ENCODE measurements around the gene SSR1. TPM values are rescaled to one million over a fixed set of nuclear protein-coding genes. Genes with fewer than 3 reads are reported as not detected.

Gene SSR1
- total RNA-seq, 4 donors from 2014 or later, result 12.7 to 68.9 (median 50.3) TPM

DNA sequence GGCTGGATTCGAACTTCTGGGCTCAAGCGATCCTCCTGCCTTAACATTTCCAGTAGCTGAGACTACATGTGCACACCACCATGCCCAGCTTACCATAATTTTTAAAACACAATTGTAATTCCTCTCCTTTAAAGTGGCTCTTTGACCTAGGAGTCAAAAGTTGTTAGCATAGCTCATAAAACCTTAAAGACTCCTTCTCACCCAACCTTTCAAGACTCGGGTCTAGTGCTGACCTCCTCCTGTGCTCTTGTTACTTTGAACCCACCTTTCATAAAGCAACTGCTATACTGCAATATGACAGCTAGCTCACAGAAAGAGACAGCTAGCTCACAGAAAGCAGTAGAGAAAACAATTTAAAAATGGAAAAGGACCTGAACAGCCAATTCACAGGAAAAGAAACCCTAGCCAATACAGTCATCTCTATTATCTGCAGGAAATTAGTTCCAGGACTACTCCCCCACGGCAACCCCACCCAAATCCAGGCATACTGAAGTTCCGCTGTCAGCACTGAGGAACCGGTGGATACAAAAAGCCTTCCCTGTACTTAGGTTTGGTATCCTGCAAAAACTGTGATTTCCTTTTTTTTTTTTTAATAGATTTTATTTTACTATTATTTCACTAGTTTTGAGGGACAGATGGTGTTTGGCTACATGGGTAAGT lies 20.3 kb downstream of the SSR1 start:
- H3K4me3 ChIP-seq, result no peak overlapping the region
- DNase-seq, result no peak
- 86 to 90% methylated on average over 5 to 6 of the region's 6 CpGs for WGBS, 2 donors (ENCODE audit: low coverage in 1 of 2)
- no peaks in the 10 kb centered on the region for H3K27me3 ChIP-seq
- TF ChIP-seq POLR2AphosphoS5 (IDR thresholded peaks at IDR 0.05) (no peak), EP300 (IDR thresholded peaks at IDR 0.05; ENCODE audit: low read depth) (no peak), POLR2A (IDR thresholded peaks at IDR 0.05) (no peak)
- TF ChIP-seq, protein P1, sequence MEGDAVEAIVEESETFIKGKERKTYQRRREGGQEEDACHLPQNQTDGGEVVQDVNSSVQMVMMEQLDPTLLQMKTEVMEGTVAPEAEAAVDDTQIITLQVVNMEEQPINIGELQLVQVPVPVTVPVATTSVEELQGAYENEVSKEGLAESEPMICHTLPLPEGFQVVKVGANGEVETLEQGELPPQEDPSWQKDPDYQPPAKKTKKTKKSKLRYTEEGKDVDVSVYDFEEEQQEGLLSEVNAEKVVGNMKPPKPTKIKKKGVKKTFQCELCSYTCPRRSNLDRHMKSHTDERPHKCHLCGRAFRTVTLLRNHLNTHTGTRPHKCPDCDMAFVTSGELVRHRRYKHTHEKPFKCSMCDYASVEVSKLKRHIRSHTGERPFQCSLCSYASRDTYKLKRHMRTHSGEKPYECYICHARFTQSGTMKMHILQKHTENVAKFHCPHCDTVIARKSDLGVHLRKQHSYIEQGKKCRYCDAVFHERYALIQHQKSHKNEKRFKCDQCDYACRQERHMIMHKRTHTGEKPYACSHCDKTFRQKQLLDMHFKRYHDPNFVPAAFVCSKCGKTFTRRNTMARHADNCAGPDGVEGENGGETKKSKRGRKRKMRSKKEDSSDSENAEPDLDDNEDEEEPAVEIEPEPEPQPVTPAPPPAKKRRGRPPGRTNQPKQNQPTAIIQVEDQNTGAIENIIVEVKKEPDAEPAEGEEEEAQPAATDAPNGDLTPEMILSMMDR (IDR thresholded peaks at IDR 0.05), result no peak
- H3K9me3 ChIP-seq, result no peaks in the 10 kb centered on the region
- no peaks in the 10 kb centered on the region for H3K4me1 ChIP-seq
- no peak overlapping the region for H3K27ac ChIP-seq
- intact Hi-C loops (cut with DNase I; ENCODE audit: low total_unique reads) (no loop called here), in situ Hi-C loops (cut with MboI; ENCODE audit: low pct_ligation_motif_present in 1 of 4, low pct_unique_long_range_greater_than_20kb in 1 of 4, low sequenced_read_pairs in 3 of 4) (loop anchor here in 2 of 4 donors (25.0 kb wide), 2 partner anchors 95 to 120 kb away; partner anchors contain the start of genes CAGE1 (in 1 of the 2) and RIOK1 (in 1 of the 2))
- peaks cover 0 to 68% (median 29%) of the 10 kb centered on the region in 4 donors for H3K36me3 ChIP-seq

DNA sequence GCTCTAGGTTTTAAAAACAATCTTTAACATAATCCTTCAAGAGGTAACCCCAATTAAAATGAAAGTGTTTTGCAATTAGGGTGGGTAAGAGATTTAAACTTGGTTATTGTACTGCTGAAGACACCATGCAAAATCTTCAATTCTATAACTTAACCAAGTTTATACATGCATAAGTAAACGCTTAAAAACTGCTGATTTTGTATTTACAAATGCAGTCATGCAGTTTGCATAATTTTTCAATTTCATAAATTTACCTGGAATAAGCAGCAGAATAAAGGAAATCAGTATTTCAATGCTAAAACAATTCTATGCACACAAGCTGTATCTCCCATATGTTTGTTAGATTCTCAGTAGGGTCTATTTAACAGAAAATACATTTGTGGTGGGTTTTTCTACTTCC lies 22.9 kb downstream of the SSR1 start:
- H3K27ac ChIP-seq, result no peak overlapping the region
- H3K36me3 ChIP-seq, result peaks cover 0 to 52% (median 22%) of the 10 kb centered on the region in 4 donors
- intact Hi-C loops (cut with DNase I; ENCODE audit: low total_unique reads), result no loop called here
- no peaks in the 10 kb centered on the region for H3K27me3 ChIP-seq
- in situ Hi-C loops (cut with MboI; ENCODE audit: low pct_ligation_motif_present in 1 of 4, low pct_unique_long_range_greater_than_20kb in 1 of 4, low sequenced_read_pairs in 3 of 4), result loop anchor here in 2 of 4 donors (25.0 kb wide), 2 partner anchors 97 to 122 kb away; partner anchors contain the start of genes CAGE1 (in 1 of the 2) and RIOK1 (in 1 of the 2)
- WGBS, 2 donors (ENCODE audit: low coverage in 1 of 2), result 67 to 85% methylated on average over 1 of the region's 1 CpG
- no peaks in the 10 kb centered on the region for H3K4me1 ChIP-seq
- TF ChIP-seq POLR2A (IDR thresholded peaks at IDR 0.05), result no peak
- TF ChIP-seq POLR2AphosphoS5 (IDR thresholded peaks at IDR 0.05), result no peak
- no peak for TF ChIP-seq EP300 (IDR thresholded peaks at IDR 0.05; ENCODE audit: low read depth)
- TF ChIP-seq, protein P1 (IDR thresholded peaks at IDR 0.05), result no peak
- H3K4me3 ChIP-seq, result no peak overlapping the region
- no peaks in the 10 kb centered on the region for H3K9me3 ChIP-seq
- no peak for DNase-seq

DNA sequence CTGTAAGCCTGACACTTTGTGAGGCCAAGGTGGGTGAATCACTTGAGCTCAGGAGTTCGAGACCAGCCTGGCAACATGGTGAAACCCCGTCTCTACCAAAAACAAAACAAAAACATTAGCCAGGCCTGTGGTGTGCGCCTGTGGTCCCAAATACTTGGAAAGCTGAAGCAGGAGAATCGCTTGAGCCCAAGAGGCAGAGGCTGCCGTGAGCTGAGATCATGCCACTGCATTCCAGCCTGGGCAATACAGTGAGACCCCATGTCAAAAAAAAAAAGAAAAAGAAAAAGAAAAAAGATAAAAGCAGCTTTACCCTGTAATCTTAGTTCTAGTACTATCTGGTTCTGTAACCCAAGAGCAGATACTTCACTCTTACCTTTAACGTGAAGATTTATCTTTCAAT lies 27.6 kb downstream of the SSR1 start:
- 93 to 94% methylated on average over 6 of the region's 6 CpGs for WGBS, 2 donors (ENCODE audit: low coverage in 1 of 2)

DNA sequence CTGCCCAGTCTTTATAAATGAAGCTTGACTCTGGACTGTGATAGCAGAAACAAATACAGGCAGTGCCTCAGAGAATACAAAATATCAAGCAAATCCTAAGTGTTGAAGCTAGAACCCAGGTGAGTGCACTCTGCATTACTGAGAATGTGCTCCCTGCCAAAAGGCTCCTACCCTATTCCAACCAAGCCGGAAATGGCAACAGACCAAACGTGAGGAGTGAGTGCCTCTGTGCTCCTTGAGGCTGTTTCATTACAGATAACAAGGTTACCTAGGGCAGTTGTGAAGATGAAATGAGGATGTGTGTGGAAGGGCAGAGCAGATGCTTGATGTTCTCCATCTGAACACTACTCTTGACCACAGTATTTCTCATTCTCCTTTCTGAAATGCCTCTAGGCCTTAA lies 29.3 kb downstream of the SSR1 start:
- no peaks in the 10 kb centered on the region for H3K27me3 ChIP-seq
- H3K4me3 ChIP-seq, result no peak overlapping the region
- in situ Hi-C loops (cut with MboI; ENCODE audit: low pct_ligation_motif_present in 1 of 4, low pct_unique_long_range_greater_than_20kb in 1 of 4, low sequenced_read_pairs in 3 of 4), result loop anchor here in 3 of 4 donors (5.0 to 25.0 kb wide), 3 partner anchors 104 to 329 kb away; partner anchors contain the start of genes CAGE1 (in 1 of the 3) and RIOK1 (in 1 of the 3)
- no peaks in the 10 kb centered on the region for H3K9me3 ChIP-seq
- no peak for DNase-seq
- intact Hi-C loops (cut with DNase I; ENCODE audit: low total_unique reads), result no loop called here
- no peak overlapping the region for H3K27ac ChIP-seq
- no peaks in the 10 kb centered on the region for H3K4me1 ChIP-seq
- TF ChIP-seq EP300 (IDR thresholded peaks at IDR 0.05; ENCODE audit: low read depth), result no peak
- TF ChIP-seq POLR2A (IDR thresholded peaks at IDR 0.05), result no peak
- no peak for TF ChIP-seq POLR2AphosphoS5 (IDR thresholded peaks at IDR 0.05)
- TF ChIP-seq, protein P1 (IDR thresholded peaks at IDR 0.05), result no peak
- WGBS, 2 donors (ENCODE audit: low coverage in 1 of 2), result 75 to 97% methylated on average over 2 of the region's 2 CpGs
- H3K36me3 ChIP-seq, result peaks cover 0 to 19% (median 9%) of the 10 kb centered on the region in 4 donors

More for the DNA sequence above, 27.6 kb downstream of the SSR1 start:
- no peak overlapping the region for H3K4me3 ChIP-seq
- DNase-seq, result no peak
- TF ChIP-seq, protein P1 (IDR thresholded peaks at IDR 0.05), result no peak
- TF ChIP-seq EP300 (IDR thresholded peaks at IDR 0.05; ENCODE audit: low read depth), result no peak
- no peak for TF ChIP-seq POLR2A (IDR thresholded peaks at IDR 0.05)
- TF ChIP-seq POLR2AphosphoS5 (IDR thresholded peaks at IDR 0.05), result no peak
- no peaks in the 10 kb centered on the region for H3K27me3 ChIP-seq
- no peak overlapping the region for H3K27ac ChIP-seq
- intact Hi-C loops (cut with DNase I; ENCODE audit: low total_unique reads) (no loop called here), in situ Hi-C loops (cut with MboI; ENCODE audit: low pct_ligation_motif_present in 1 of 4, low pct_unique_long_range_greater_than_20kb in 1 of 4, low sequenced_read_pairs in 3 of 4) (loop anchor here in 2 of 4 donors (25.0 kb wide), 2 partner anchors 102 to 127 kb away; partner anchors contain the start of genes CAGE1 (in 1 of the 2) and RIOK1 (in 1 of the 2))
- H3K4me1 ChIP-seq, result no peaks in the 10 kb centered on the region
- peaks cover 0 to 25% (median 11%) of the 10 kb centered on the region in 4 donors for H3K36me3 ChIP-seq
- H3K9me3 ChIP-seq, result no peaks in the 10 kb centered on the region

Data from transverse colon (tissue), 4 donors.